WTC11 (cell line): ENCODE results near the gene CHEK2. TPM values are rescaled to one million over a fixed set of nuclear protein-coding genes. Genes with fewer than 3 reads are reported as not detected.
"Not testable (repeated sequence)": the region's sequence is repeated elsewhere in the genome, so short reads cannot be mapped to it uniquely, and the experiment has no call there.

ENCODE experiments used
- ATAC-seq: fragments of 200-7000 bp; cut with Tn5 transposase; 2 replicates; pipeline ENCODE4 v1.10.0; 2021; ENCODE audit warnings: mild to moderate bottlenecking, moderate library complexity
- CTCF ChIA-PET: fragments of 300-600 bp; sonication (Branson Sonifier 250); formaldehyde crosslinking; loops from one replicate; lab custom pipeline; 2021; ENCODE audit warnings: antibody characterized with exemption; lab: Charles Lee
- POLR2A ChIA-PET: fragments of 350-600 bp; sonication (Branson Sonifier 250); formaldehyde crosslinking; loops from one replicate; lab custom pipeline; 2021; ENCODE audit warnings: antibody characterized with exemption; lab: Charles Lee
- DNase-seq: peaks from one replicate; pipeline ENCODE4 v3.0.0; 2021; ENCODE audit warnings: low spot score
- H3K27ac Mint-ChIP-seq: 2 replicates; pipeline ENCODE4 v1.8.0; 2021; ENCODE audit warnings: mixed read lengths
- H3K27me3 Mint-ChIP-seq: 2 replicates; pipeline ENCODE4 v1.8.0; 2021; ENCODE audit warnings: low read depth, mild to moderate bottlenecking, moderate library complexity, mixed read lengths
- H3K36me3 Mint-ChIP-seq: 2 replicates; pipeline ENCODE4 v1.8.0; 2021; ENCODE audit warnings: mixed read lengths
- H3K4me1 Mint-ChIP-seq: 2 replicates; pipeline ENCODE4 v1.8.0; 2022; ENCODE audit warnings: mixed read lengths
- H3K4me3 Mint-ChIP-seq: 2 replicates; pipeline ENCODE4 v1.8.0; 2021; ENCODE audit warnings: mild to moderate bottlenecking, moderate library complexity, mixed read lengths
- H3K9me3 Mint-ChIP-seq: 2 replicates; pipeline ENCODE4 v1.8.0; 2021; ENCODE audit warnings: mixed read lengths
- CREM ChIP-seq: sonication (generic); formaldehyde crosslinking; IDR thresholded peaks from 2 replicates; pipeline ENCODE4 v1.8.1; 2022; ENCODE audit warnings: mild to moderate bottlenecking, missing genetic modification reagents, moderate library complexity
- ESRRA ChIP-seq: sonication (generic); formaldehyde crosslinking; IDR thresholded peaks from 2 replicates; pipeline ENCODE4 v1.8.1; 2022; ENCODE audit warnings: mild to moderate bottlenecking, missing genetic modification reagents, borderline replicate concordance
- GTF2I ChIP-seq: fragments of 250-450 bp; sonication (Bioruptor Pico); conservative IDR thresholded peaks from 2 replicates; pipeline ENCODE4 v1.4.0; 2021; ENCODE audit warnings: mild to moderate bottlenecking
- total RNA-seq: library from RNA; stranded (reverse); gene quantifications from 3 replicates; pipeline ENCODE4 v1.2.3, GENCODE V29; 2021
- TF ChIP-seq, protein P1 (sequence below): sonication (generic); formaldehyde crosslinking; IDR thresholded peaks from 2 replicates; pipeline ENCODE4 v1.8.0; 2023; ENCODE audit warnings: missing genetic modification reagents
- TF ChIP-seq, protein P2 (sequence below): sonication (generic); formaldehyde crosslinking; IDR thresholded peaks from 2 replicates; pipeline ENCODE4 v1.8.0; 2023; ENCODE audit warnings: mild to moderate bottlenecking, missing genetic modification reagents
- TF ChIP-seq, protein P3 (sequence below): sonication (generic); formaldehyde crosslinking; IDR thresholded peaks from 2 replicates; pipeline ENCODE4 v1.8.0; 2022; ENCODE audit warnings: missing genetic modification reagents
- TF ChIP-seq, protein P4 (sequence below): sonication (generic); formaldehyde crosslinking; IDR thresholded peaks from 2 replicates; pipeline ENCODE4 v1.8.0; 2022; ENCODE audit warnings: mild to moderate bottlenecking, missing genetic modification reagents

Gene CHEK2
- total RNA-seq, 1 experiment from 2014 or later: 124 TPM

DNA sequence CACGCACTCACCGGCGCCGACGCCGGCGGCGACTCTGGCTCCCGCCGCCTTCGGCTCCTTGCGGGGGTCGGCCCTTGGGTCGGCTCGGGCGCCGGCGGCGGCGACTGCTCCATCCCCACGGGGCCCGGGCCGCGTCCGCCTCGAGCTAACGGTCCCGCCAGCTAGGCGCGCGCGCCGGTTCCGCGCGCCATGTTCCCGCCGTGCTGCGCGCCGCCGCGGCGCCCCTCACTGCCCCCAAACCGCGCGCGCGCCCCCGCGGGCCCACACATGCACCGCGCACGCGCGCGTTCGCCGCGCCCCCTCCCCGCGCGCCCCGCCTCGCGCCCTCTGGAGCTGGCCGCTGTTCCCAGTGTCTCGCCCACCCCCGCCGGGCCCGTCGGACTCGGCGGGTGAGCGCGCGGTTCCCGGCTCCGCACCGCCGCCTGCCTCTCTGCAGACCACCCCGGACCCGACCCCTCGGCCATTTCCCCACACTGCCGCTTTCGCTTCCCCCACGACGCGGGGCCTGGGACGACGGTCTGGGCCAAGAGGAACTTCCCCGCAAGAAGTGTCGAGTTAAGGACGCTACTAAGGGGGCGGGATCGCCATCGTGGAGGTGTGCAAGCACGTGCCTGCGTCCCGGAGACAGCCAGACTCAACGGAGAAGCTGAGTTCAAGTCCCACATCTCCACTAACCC, 61.9 kb downstream of the CHEK2 start, which contains the start of gene TTC28 (continued):
- TF ChIP-seq CREM (CRISPR knock-in tag): peak; percentile 53; the same call in 1 of the 2 replicates
- TF ChIP-seq, protein P1, sequence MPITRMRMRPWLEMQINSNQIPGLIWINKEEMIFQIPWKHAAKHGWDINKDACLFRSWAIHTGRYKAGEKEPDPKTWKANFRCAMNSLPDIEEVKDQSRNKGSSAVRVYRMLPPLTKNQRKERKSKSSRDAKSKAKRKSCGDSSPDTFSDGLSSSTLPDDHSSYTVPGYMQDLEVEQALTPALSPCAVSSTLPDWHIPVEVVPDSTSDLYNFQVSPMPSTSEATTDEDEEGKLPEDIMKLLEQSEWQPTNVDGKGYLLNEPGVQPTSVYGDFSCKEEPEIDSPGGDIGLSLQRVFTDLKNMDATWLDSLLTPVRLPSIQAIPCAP (CRISPR knock-in tag): 0 out of 2 replicates have a peak, but pooled peaks have one; percentile 47
- TF ChIP-seq, protein P2, sequence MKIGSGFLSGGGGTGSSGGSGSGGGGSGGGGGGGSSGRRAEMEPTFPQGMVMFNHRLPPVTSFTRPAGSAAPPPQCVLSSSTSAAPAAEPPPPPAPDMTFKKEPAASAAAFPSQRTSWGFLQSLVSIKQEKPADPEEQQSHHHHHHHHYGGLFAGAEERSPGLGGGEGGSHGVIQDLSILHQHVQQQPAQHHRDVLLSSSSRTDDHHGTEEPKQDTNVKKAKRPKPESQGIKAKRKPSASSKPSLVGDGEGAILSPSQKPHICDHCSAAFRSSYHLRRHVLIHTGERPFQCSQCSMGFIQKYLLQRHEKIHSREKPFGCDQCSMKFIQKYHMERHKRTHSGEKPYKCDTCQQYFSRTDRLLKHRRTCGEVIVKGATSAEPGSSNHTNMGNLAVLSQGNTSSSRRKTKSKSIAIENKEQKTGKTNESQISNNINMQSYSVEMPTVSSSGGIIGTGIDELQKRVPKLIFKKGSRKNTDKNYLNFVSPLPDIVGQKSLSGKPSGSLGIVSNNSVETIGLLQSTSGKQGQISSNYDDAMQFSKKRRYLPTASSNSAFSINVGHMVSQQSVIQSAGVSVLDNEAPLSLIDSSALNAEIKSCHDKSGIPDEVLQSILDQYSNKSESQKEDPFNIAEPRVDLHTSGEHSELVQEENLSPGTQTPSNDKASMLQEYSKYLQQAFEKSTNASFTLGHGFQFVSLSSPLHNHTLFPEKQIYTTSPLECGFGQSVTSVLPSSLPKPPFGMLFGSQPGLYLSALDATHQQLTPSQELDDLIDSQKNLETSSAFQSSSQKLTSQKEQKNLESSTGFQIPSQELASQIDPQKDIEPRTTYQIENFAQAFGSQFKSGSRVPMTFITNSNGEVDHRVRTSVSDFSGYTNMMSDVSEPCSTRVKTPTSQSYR: 0 out of 2 replicates have a peak, but pooled peaks have one; percentile 52

DNA sequence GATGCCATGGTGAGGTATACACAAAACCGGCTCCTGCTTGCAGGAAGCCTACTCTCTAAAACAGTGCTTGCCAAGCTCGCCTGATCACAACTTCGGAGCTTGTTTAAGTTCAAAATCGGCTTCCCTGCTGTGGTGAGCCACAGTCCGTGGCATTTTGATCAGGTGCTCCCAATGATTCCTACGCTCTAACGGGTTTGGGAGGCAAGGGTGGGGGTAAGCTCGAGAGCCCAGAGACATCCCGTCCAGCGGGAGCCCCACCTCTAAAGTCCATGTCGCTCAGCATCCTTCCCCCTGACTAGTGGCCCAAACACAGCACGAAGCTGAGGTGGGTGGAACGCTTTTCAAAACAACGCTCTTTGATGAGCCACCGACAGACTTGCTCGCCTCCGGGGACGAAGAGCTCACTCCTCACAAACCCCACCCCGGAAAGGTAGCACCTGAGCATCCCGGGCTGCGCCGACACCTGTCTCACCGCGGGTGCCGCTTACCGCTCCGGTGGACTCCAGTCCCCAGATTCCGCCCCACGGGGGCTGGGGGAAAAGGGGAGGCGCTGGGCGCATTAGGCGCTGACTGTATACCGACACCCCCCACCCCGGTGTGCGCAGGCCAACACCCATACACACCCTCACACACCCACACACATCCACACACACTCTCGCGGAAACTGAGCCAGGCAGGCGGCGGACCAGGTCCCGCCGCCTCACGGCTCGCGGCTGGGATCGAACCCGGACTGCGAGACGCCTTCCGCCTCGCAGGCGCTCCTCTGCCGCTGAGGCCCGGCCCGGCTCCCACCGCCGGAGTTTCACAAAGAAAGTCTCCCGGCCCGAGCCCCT, 62.6 kb downstream of the CHEK2 start:
- H3K4me1 Mint-ChIP-seq, H3K9me3 Mint-ChIP-seq, ATAC-seq, H3K27ac Mint-ChIP-seq, H3K36me3 Mint-ChIP-seq, POLR2A ChIA-PET: not testable (repeated sequence)
- CTCF ChIA-PET: interaction anchor here (0.6 to 1.6 kb wide), 4 partner anchors 75 to 628 kb away, joined by 3 to 4 read pairs (median 3); no protein-coding TSS in a partner anchor
- TF ChIP-seq, protein P3, sequence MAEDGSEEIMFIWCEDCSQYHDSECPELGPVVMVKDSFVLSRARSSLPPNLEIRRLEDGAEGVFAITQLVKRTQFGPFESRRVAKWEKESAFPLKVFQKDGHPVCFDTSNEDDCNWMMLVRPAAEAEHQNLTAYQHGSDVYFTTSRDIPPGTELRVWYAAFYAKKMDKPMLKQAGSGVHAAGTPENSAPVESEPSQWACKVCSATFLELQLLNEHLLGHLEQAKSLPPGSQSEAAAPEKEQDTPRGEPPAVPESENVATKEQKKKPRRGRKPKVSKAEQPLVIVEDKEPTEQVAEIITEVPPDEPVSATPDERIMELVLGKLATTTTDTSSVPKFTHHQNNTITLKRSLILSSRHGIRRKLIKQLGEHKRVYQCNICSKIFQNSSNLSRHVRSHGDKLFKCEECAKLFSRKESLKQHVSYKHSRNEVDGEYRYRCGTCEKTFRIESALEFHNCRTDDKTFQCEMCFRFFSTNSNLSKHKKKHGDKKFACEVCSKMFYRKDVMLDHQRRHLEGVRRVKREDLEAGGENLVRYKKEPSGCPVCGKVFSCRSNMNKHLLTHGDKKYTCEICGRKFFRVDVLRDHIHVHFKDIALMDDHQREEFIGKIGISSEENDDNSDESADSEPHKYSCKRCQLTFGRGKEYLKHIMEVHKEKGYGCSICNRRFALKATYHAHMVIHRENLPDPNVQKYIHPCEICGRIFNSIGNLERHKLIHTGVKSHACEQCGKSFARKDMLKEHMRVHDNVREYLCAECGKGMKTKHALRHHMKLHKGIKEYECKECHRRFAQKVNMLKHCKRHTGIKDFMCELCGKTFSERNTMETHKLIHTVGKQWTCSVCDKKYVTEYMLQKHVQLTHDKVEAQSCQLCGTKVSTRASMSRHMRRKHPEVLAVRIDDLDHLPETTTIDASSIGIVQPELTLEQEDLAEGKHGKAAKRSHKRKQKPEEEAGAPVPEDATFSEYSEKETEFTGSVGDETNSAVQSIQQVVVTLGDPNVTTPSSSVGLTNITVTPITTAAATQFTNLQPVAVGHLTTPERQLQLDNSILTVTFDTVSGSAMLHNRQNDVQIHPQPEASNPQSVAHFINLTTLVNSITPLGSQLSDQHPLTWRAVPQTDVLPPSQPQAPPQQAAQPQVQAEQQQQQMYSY: 0 out of 2 replicates have a peak, but pooled peaks have one; percentile 23
- peak; percentile 17 for DNase-seq
- Mint-ChIP-seq H3K4me3 (peak overlapping the region; percentile 74), H3K27me3 (peaks cover 27% of the 10 kb centered on the region)

DNA sequence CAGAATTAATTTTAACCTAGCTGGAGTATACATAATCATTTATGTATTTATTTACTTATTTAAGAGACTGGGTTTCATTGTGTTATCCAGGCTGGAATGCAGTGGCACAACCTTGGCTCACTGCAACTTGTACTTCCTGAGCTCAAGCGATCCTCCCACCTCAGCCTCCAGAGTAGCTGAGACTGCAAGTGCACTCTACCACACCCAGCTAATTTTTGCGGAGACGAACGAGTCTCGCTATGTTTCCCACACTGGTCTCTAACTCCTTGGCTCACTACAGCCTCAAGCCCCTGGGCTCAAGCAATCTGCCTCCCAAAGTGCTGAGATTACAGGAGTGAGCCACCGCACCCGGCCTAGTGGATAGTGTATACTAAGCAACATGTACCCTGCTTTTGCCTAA, 63.5 kb downstream of the CHEK2 start:
- H3K4me3 Mint-ChIP-seq: peak overlapping the region; percentile 74
- H3K27ac Mint-ChIP-seq, H3K36me3 Mint-ChIP-seq: not testable (repeated sequence)

DNA sequence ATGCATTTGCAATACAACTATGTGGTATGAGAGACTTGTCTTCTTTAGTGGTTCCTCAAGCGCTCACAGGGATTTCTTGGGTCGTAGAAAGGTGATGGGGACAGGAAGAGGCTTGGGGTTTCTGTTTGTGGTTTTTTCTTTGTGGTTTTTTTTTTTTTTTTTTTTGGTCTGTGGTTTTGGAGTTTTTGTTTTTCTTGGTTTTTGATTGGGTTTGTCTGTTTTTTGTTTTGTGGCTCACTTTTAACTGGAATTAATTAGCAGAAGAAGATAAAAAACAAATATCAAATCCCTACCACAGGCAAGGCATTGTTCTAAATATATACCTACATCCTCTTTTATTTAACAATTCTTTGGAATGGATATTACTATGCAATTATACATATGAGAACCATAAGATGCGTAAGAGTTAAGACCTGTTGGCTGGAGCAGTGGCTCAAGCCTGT, 67.5 kb downstream of the CHEK2 start:
- no peak overlapping the region for H3K4me3 Mint-ChIP-seq
- TF ChIP-seq, protein P4, sequence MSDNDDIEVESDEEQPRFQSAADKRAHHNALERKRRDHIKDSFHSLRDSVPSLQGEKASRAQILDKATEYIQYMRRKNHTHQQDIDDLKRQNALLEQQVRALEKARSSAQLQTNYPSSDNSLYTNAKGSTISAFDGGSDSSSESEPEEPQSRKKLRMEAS: no peak
- TF ChIP-seq CREM (CRISPR knock-in tag) (no peak), GTF2I (CRISPR knock-in tag) (no peak), ESRRA (no peak)
- TF ChIP-seq, protein P3: no peak
- TF ChIP-seq, all 79 proteins: peak for 0
- peaks cover 11% of the 10 kb centered on the region for H3K27me3 Mint-ChIP-seq
- DNase-seq (no peak), ATAC-seq (no peak)
- peaks cover 3% of the 10 kb centered on the region; the same call in 1 of the 2 replicates for H3K36me3 Mint-ChIP-seq
- ChIA-PET CTCF (no interaction called here), POLR2A (no interaction called here)
- H3K4me1 Mint-ChIP-seq: peaks cover 7% of the 10 kb centered on the region; the same call in 1 of the 2 replicates
- peaks cover 17% of the 10 kb centered on the region for H3K9me3 Mint-ChIP-seq
- no peak overlapping the region for H3K27ac Mint-ChIP-seq

More for the DNA sequence above, 63.5 kb downstream of the CHEK2 start:
- DNase-seq, ATAC-seq, POLR2A ChIA-PET, H3K9me3 Mint-ChIP-seq, H3K4me1 Mint-ChIP-seq: not testable (repeated sequence)
- peaks cover 27% of the 10 kb centered on the region for H3K27me3 Mint-ChIP-seq
- CTCF ChIA-PET: interaction anchor here (1.6 kb wide), 1 partner anchor 627 kb away, joined by 3 read pairs; no protein-coding TSS in a partner anchor
